OCI-LY3 (cell line): ENCODE results near the gene PRR12.

Experiments
- CTCF ChIP-seq: fragments of 200-600, 300-600 bp; sonication (generic); IDR thresholded peaks from 2 replicates; pipeline ENCODE4 v1.5.1; 2014; ENCODE audit warnings: antibody characterized with exemption, low read length, low read depth
- EZH2phosphoT487 ChIP-seq: fragments of 200-600 bp; shearing (Covaris generic); IDR thresholded peaks from 2 replicates; pipeline ENCODE4 v1.6.1; 2018; ENCODE audit warnings: antibody characterized with exemption, mixed run types, low read depth

- TF ChIP-seq CTCF (no peak), EZH2phosphoT487 (no peak)
Observed at GRCh38 chr19:49592486-49593232, 1.7 kb downstream of the PRR12 start.
